DMS53 treated with DMSO at 0.1 percent for 48 hours (cell line): ENCODE data around the gene LIMA1.
"Not testable (repeated sequence)": the region's sequence is repeated elsewhere in the genome, so short reads cannot be mapped to it uniquely, and the experiment has no call there.

Source experiments
- DNase-seq: peaks from one replicate; lab custom pipeline; 2025; ENCODE audit not compliant: unreplicated experiment; lab: John Stamatoyannopoulos, UW

Gene LIMA1

DNA sequence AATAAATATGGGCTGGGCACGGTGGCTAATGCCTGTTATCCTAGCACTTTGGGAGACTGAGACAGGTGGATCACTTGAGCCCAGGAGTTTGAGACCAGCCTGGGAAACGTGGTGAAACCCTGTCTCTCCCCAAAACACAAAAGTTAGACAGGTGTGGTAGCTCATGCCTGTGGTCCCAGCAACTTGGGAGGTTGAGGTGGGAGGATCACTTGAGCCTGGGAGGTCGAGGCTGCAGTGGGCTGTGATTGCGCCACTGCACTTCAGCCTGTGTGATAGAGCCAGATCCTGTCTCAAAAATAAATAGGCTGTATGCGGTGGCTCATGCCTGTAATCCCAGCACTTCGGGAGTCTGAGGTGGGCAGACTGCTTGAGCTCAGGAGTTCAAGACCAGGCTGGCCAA lies 135.3 kb downstream of the LIMA1 start:
- not testable (repeated sequence) for DNase-seq

DNA sequence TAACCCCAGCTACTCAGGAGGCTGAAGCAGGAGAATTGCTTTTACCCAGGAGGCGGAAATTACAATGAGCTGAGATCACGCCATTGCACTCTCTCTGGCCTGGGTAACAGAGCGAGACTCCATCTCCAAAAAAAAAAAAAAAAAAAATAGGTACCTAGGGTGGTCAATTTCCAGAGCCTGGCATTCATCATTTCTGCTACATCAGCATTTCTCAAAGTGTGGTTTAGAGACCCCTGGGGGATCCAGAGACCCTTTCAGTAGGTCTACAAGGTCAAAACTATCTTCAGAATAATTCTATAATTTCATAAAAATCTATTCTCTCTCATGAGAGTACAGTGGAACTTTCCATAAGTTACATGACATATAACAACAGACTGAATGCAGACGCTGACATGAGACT lies 136.0 kb downstream of the LIMA1 start:
- DNase-seq: no peak

DNA sequence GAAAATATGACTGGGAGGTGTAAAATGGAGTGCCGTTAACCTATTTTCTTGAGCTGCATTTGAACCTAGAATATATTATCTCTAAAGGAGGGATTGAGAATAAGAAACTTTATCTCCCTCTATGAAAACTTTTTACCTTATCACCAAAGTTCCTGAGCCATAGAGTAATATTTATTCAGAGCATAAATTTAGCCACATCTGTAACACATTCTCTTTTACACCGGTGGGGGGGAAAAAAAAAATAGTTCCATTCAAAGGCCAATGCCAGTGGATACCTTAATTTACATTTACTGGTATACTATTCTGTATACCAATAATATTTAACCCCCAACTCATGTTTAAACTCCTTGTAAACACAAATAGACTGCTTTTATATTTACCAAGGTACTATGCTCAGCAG lies 137.9 kb downstream of the LIMA1 start:
- DNase-seq: no peak

DNA sequence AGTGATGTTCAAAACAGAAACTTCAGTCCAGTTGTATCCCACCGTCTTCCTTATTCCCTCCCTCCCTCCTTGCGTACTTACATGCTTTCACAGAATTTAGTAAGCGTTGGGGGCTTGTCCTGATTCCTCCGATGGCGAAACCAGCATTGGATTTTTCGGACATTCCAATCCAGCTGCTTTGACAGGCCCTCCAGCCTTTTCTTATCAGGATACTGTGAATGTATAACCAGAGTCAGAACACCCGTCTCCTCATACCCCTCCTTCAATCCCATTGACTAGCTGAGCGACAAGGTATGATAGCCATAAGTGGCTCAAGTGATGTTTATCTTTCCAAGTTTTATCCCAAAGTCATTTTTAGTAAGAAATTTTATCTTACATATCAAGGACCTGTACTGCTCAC lies 140.3 kb downstream of the LIMA1 start:
- no peak for DNase-seq

DNA sequence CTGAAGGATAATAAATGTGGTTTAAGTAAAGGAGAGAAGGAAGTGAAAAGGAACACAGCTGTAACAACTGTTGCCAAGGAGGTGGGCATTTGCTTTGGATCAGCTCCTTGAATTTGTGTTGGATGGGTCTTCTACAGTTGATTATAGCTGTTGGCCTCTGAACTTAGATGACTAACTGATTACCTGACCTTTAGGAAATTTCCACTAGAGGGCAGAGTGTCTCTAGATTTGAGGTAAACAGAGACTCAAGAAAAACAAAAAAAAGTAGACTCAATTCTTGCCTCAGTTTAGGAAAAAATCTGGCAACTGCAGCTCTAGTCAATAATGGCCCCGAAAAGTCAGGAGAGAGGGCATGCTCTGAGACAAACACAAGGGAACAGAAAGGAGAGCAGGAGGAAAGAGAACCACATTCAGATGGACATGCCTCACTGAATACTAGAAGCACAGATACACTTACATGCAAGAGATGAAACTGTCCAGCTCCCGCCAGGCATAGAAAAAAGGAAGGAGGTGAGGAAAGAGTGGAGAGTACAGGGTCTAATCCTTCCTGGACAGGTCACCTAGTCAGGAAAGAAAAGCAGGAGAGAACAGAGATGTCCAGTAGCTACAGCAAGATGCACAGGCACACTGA lies 150.7 kb downstream of the LIMA1 start:
- DNase-seq: peak; percentile 29

- no peak for DNase-seq
These were observed 154.0 kb downstream of the LIMA1 start for GRCh38 chr12:50129290-50129689.

DNA sequence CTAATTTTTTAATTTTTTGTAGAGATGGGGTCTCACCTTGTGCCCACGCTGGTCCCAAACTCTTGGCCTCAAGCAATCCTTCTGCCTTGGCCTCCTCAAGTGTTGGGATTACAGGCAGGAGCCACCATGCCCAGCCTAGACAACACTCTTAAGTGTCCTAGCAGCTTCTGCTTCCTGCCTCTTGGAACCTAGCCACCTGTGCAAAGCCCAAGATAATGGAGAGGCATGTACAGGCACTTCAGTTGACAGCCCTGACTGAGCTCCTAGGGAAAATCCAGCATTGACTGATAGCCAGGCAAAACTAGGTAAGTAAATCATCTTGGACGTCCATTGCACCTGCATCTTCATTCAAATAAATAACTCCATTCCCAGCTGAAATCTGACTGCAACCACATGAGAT lies 155.8 kb downstream of the LIMA1 start:
- DNase-seq: no peak
